Activated gamma-delta T cell treated with anti-CD3 and anti-CD28 coated beads, Interleukin-2, amount 50 U/mL, for 16 hours (primary cell): ENCODE results near the gene FGFBP2.

ENCODE experiments used
- DNase-seq: peaks from one replicate; pipeline ENCODE4 v3.0.0-alpha.2; 2020; ENCODE audit warnings: low read depth

Gene FGFBP2

GRCh38 chr4:15968551-15969300 is 5.8 kb upstream of the FGFBP2 start:
- no peak for DNase-seq

GRCh38 chr4:15965325-15965724 is 2.4 kb upstream of the FGFBP2 start:
- no peak for DNase-seq

- no peak for DNase-seq
Measured at GRCh38 chr4:15964159-15964558, 1.2 kb upstream of the FGFBP2 start.

GRCh38 chr4:15963576-15963975 is 601 bp upstream of the FGFBP2 start:
- DNase-seq: peak; percentile 50

- peak; percentile 25 for DNase-seq
Measured at GRCh38 chr4:15961781-15962510, 1.0 kb downstream of the FGFBP2 start.

GRCh38 chr4:15958562-15958961 is 4.4 kb downstream of the FGFBP2 start:
- no peak for DNase-seq

GRCh38 chr4:15956179-15956850 is 6.7 kb downstream of the FGFBP2 start:
- DNase-seq: peak; percentile 60

GRCh38 chr4:15955670-15956069 is 7.3 kb downstream of the FGFBP2 start:
- no peak for DNase-seq

GRCh38 chr4:15953625-15954024 is 9.3 kb downstream of the FGFBP2 start:
- no peak for DNase-seq

GRCh38 chr4:15951781-15952180 is 11.2 kb downstream of the FGFBP2 start:
- no peak for DNase-seq

- DNase-seq: no peak
Measured at GRCh38 chr4:15948826-15949225, 14.1 kb downstream of the FGFBP2 start.

GRCh38 chr4:15947684-15948083 is 15.3 kb downstream of the FGFBP2 start:
- no peak for DNase-seq

GRCh38 chr4:15945516-15945915 is 17.5 kb downstream of the FGFBP2 start:
- no peak for DNase-seq

GRCh38 chr4:15944895-15945294 is 18.1 kb downstream of the FGFBP2 start:
- DNase-seq: no peak

GRCh38 chr4:15942283-15942682 is 20.7 kb downstream of the FGFBP2 start:
- DNase-seq: no peak

- DNase-seq: no peak
Measured at GRCh38 chr4:15938640-15939039, 24.3 kb downstream of the FGFBP2 start, which contains the start of gene FGFBP1. Gene FGFBP1, minus strand, starts transcription at chr4:15938740. Its CDS starts 2,108 bp downstream, at chr4:15936632.

GRCh38 chr4:15938182-15938581 is 24.8 kb downstream of the FGFBP2 start:
- no peak for DNase-seq

GRCh38 chr4:15936495-15936894 is 26.5 kb downstream of the FGFBP2 start:
- DNase-seq: no peak

GRCh38 chr4:15935504-15936402 is 27.2 kb downstream of the FGFBP2 start:
- no peak for DNase-seq

- DNase-seq: no peak
Measured at GRCh38 chr4:15934259-15934658, 28.7 kb downstream of the FGFBP2 start.

GRCh38 chr4:15931451-15932210 is 31.3 kb downstream of the FGFBP2 start:
- DNase-seq: no peak
